Measurements from ENCODE around the gene ARHGAP20. TPM values are rescaled to one million over a fixed set of nuclear protein-coding genes. Genes with fewer than 3 reads are reported as not detected.

Gene ARHGAP20
- polyA plus RNA-seq, 12 donors: 6.6 to 12.5 (median 9.8) TPM; not detected in 1

DNA sequence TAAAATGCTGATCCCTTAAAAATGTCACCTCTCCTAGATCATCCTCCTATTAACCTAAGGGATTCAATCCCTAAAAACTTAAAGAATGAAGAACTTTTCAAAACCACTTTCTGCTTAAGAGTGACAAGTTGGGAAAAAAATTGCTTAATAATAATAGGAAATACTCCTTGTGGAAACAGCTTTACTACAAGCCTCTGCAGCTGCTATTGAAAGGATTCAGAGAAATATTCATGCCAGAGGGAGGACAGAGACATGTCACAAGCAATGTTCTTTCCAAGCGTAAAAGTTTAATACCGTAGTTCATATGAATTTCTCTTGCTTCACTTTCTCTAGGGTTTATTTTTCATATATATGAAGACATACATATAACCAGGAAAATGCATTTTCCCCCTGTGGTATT, 98.2 kb downstream of the ARHGAP20 start:
- peak; percentile 10 for DNase-seq

GRCh38 chr11:110613197-110613918, 98.9 kb downstream of the ARHGAP20 start:
- peak; percentile 6 for DNase-seq

GRCh38 chr11:110606415-110606814, 105.8 kb downstream of the ARHGAP20 start:
- no peak for DNase-seq

GRCh38 chr11:110601936-110602335, 110.3 kb downstream of the ARHGAP20 start:
- no peak for DNase-seq

- DNase-seq: no peak
Measured at GRCh38 chr11:110600322-110600721, 111.9 kb downstream of the ARHGAP20 start.

- DNase-seq: no peak
Measured at GRCh38 chr11:110599207-110599606, 113.0 kb downstream of the ARHGAP20 start.

GRCh38 chr11:110598725-110599124, 113.5 kb downstream of the ARHGAP20 start:
- DNase-seq: no peak

DNA sequence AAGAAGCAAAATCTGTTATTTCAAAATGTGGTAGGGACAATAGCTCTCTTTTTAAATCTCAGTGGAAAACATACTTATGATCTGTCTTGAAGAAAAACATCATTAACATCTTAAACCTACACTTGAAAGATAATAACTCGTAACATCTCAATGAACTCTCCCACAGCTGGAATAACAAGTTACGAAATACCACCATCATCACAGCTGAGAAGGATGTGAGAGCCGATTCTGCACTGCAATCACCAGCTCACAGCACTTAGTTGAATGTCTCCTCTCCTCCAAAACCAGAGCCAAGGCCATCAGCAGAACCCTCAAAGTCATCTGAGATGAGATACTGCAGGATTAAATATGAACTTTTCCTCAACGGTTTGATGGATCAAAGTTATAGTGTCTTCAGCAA, 124.3 kb downstream of the ARHGAP20 start:
- no peak for DNase-seq

DNA sequence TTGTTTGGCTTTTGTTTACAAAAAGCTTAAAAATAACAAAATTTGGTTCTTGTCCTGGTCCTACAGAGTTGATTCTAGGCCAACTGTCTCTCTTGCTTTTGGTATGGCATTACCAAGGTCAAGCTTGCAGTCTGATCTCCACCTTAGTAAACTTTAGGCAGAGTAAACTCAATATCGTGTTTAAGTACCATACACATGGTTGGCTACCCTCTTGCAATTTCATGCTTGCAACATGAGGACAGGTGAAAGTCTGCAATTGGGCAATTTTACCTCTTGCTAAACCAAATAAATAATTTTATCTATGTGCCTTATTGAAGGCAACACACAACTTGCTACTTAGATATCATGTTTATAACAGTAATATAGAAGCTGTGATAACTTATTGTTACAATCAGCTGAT, 125.1 kb downstream of the ARHGAP20 start:
- no peak for DNase-seq

GRCh38 chr11:110584150-110584549, 128.1 kb downstream of the ARHGAP20 start:
- DNase-seq: no peak

DNA sequence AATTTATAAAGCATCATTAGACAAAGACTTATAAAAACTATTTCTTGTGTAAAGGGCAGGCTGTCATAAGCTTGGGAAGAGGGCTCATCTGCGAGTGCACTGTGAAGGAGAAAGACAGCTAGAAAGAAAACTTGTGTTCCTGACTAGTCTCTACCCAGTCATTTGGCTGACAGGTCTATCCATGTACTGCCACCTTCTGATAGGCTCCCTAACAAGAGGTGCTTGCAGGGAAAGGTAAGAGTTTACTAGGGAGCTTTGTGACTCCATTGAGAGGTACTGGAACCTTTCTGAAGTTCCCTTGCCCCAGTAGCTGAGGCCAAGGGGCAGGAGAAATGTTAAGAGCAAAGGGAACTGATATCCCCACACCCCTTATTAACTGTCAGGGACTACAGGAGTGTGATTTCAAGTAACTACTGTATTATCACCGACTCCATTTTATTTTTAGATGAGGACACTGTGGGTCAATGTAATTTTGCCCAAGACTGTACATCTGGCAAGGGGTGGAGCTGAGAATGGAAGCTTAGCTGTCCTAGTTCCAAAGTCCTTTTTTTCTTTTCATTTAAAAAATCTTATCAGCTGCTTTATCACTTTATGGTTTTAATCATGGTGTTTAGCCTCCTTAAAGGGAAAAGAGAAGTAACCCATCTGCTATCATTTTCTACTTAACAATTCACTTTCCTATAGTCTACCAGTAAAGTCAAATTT, 129.4 kb downstream of the ARHGAP20 start:
- DNase-seq: no peak

- no peak for DNase-seq
Measured at GRCh38 chr11:110580571-110580970, 131.7 kb downstream of the ARHGAP20 start.

DNA sequence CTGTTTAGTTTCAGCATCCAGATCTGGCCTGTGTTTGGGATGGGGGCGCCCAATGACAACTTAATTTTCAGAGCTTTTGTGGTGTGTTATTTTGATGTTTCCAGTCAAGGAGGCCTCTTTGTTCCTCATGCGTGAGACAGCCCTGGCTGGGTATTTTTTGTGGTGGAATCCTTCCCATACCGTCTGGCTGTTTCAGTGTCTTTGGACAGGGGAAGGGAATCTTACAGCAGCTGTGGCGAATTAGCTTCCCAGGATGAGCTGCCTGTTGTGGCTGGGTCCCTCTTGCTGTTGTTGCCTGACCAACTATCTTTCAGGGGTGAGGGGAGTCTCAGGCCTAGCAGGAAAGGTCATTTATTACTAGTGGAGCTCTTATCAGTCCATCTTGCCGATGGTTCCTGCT, 138.8 kb downstream of the ARHGAP20 start:
- no peak for DNase-seq

- no peak for DNase-seq
Measured at GRCh38 chr11:110571081-110571720, 141.0 kb downstream of the ARHGAP20 start.

DNA sequence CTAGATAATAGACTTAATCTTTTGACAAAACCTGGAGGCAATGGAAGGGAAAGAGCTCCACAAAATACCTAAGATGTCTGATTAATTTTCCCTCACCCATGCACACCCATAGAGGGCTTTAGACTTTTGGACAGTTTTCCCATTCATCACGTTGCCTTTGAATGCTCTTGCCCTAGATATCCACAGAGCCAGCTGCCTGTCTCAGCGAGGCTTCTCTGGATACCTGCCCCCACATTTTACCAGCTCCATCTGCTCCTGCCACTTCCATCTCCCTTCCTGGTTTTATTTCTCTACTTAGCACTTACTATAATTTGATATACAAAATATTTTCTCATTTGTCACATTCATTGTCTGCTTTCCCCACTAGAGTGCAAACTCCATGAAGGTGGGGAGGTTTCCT, 145.7 kb downstream of the ARHGAP20 start:
- no peak for DNase-seq

- DNase-seq: no peak
Measured at GRCh38 chr11:110565357-110566336, 146.6 kb downstream of the ARHGAP20 start.

DNA sequence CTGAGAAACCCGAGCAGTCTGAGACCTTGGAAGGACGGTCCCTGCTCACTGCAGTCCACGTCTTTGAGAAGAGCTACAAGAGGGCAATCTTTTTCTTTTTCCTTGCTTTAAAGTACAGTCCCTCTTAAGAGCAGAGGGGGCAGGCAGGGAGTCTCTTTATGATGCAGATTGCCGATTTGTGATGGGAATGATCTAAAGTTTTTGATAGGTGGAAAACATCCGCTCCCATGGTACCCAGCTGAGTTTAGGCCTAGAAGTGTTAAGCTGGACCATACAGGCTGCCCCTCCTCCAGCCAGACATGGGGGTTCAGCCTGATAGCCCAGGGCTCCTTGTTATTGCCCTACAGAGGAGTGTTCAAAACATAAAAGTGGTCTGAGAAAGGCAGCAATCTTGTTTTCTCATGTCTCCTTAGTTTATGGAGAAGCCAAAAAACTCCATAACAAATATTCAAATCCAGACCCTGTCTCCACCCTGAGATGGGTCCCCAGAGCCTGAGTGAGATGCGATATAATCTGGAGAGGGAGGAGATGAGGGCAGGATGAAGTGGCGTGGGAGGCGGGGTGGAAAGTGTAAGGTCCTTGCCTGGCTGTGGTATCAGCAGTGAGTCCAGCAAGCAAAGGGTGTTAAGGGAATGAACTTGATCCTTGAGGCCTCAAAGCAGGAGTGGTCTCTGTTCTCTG, 147.4 kb downstream of the ARHGAP20 start:
- no peak for DNase-seq

- no peak for DNase-seq
Measured at GRCh38 chr11:110544779-110545178, 167.5 kb downstream of the ARHGAP20 start.

DNA sequence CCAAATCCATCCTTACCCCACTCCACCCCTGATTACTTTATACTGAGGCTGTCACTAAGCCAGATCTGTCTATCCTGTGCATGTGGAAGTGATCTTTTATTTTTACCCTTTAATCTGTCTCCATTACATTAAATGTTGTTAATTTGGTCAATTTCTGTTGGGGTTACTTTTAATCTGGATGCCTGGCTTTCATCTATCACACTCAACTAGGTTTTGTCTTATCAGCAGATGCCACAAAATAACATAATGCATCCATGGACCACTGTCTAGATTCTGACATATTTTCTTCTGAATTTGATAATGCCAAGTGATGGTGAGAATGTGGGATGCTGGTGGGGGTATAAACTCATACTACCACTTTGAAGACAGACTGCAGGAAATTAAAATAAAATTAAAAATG, 174.1 kb downstream of the ARHGAP20 start:
- DNase-seq: no peak

GRCh38 chr11:110530900-110531741, 181.1 kb downstream of the ARHGAP20 start:
- DNase-seq: no peak
